GM18873 (cell line): Measurements from ENCODE around the gene TECPR2.
A peak's percentile ranks its signal among the peaks of the same experiment; 100 is the strongest.
"Not testable (repeated sequence)": the region's sequence is repeated elsewhere in the genome, so short reads cannot be mapped to it uniquely, and the experiment has no call there.

Experiments used
- ATAC-seq: cut with Tn5 transposase; IDR thresholded peaks from one replicate; pipeline ENCODE4 v1.9.1; 2021; ENCODE audit warnings: mild to moderate bottlenecking, moderate library complexity, moderate number of reproducible peaks; ENCODE audit not compliant: unreplicated experiment, low FRiP score

TECPR2 gene

GRCh38 chr14:102333795-102334705 is 28.7 kb upstream of the TECPR2 start:
- ATAC-seq: no peak

DNA sequence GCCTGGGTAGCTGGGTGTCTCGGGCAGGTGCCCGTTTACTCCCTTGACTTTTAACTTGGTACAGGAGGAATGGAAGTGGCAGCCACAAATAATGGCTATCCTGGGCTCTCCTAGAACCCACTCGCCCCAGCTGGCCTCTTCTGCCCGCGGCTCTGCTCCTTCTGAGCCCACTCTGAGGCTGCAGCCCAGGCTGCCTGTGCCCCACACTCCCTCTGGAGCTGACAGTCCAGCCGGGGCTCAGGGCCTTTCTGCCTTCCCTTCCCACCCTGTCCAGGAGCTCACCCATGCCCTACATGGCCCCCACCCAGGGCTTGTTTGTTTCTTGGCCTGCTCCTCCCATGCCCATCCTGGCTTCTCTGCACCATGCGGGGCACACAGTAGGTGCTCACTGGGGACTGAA is 27.6 kb upstream of the TECPR2 start:
- ATAC-seq: no peak

DNA sequence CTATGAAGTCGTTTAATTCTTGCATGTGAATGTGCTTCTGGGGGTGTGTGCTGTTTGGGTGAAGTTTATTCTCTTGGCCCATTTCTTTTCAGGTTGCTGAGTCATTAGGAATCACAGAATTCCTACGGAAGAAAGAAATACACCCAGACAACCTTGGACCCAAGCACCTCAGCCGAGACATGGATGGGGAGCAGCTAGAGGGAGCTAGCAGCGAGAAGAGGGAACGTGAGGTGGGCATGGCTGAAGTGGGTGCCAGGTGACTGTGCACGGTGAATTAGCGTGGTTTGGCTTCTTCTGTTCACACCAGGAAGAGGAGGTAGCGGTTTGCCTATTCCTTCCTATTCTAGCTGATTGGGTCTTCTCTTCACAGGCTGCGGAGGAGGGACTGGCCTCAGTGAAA is 24.0 kb upstream of the TECPR2 start:
- no peak for ATAC-seq

DNA sequence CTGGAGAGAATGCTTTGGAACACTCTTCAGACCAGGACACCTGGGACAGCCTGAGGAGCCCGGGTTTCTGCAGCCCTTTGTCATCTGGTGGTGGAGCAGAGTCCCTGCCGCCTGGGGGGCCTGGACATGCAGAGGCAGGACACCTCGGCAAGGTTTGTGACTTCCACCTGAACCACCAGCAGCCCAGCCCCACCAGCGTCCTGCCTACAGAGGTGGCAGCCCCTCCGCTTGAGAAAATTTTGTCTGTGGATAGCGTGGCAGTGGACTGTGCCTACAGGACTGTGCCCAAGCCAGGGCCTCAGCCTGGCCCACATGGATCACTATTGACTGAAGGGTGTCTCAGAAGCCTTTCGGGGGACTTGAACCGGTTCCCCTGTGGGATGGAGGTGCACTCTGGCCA is 21.2 kb upstream of the TECPR2 start:
- ATAC-seq: no peak

- ATAC-seq: no peak
Observed at GRCh38 chr14:102342238-102342637, 20.5 kb upstream of the TECPR2 start.

DNA sequence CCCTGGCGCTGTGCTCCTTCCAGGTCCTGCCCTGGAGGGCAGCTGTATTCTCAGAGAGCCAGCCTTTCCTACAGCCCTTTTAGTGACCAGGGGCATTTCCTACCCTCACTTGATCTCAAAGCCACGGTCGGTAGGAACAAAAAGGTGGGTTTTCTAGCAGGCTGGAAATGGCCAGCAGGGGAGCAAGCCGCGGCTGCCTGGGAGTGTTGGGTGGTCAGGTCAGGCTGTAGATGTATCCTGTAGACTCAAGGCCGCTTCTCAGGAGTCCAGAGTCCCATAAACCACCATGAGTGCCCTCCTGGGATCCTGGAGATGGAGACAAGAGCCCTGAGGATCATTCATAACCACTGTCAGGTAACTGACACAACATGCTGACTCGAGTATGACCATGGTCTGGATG is 18.7 kb upstream of the TECPR2 start:
- ATAC-seq: no peak

GRCh38 chr14:102344485-102344884 is 18.3 kb upstream of the TECPR2 start:
- no peak for ATAC-seq

- ATAC-seq: no peak
Observed at GRCh38 chr14:102345232-102345631, 17.5 kb upstream of the TECPR2 start.

GRCh38 chr14:102346645-102347044 is 16.1 kb upstream of the TECPR2 start:
- ATAC-seq: no peak

DNA sequence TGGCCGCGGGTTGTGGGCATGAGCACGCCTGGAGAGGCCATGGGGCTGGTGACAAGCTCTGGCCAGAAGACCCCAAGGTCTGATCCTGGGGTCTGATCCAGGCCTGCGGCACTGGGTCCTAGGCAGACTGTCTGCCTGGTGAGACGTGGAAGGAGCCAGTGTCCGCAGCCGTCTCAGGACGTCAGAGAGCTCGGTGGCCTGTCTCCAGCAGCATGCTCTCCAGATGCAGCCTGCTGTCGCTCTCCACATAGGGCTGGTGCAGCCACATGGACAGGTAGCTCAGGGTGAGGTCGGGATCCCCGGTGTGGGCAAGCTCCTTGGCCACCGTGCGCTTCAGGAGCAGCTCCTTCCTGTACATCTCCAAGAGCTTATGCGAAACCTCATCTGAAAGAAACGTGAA is 14.4 kb upstream of the TECPR2 start:
- no peak for ATAC-seq

GRCh38 chr14:102351023-102351422 is 11.7 kb upstream of the TECPR2 start:
- no peak for ATAC-seq

- ATAC-seq: not testable (repeated sequence)
Observed at GRCh38 chr14:102351593-102351992, 11.1 kb upstream of the TECPR2 start.

GRCh38 chr14:102352213-102352612 is 10.5 kb upstream of the TECPR2 start:
- ATAC-seq: no peak

DNA sequence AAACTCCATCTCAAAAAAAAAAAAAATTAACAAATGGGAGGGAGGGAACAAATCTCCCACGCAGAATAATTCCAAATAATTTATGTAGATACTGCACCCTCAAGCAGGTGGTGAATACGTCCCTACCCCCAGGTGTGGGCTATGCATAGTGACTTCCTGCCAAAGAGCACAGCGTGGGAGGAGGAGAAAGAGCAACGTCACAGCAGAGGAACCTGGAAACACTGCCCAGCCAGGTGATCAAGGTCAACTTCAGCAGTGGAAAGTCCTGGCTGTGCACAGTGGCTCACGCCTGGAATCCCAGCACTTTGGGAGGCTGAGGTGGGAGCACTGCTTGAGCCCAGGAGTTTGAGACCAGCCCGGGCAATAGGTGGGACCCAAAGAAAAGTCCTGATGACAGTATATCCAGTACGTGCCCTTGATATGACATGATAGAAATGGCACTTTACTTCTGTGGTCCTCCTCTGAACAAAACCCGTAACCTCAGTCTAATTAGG is 9.6 kb upstream of the TECPR2 start:
- ATAC-seq: no peak

- ATAC-seq: no peak
Observed at GRCh38 chr14:102356280-102356679, 6.5 kb upstream of the TECPR2 start.

DNA sequence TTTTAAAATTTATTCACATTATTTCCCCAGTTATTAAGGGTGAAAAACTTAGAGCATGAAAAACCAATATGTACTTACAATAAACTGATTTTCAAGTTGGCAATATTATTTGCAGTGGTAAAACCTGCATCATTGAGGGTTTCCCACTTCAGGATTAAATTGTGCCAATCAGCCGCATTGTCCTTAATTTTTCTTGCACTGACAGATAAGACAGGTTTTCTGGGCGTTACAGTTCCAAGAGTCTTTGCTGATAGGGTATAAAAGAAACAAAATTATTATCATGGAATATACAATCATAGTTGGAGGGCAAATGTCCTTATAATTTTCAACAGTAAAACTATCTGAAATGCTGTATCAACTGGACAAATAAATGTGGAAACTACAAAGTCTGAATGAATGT is 3.4 kb upstream of the TECPR2 start:
- no peak for ATAC-seq

DNA sequence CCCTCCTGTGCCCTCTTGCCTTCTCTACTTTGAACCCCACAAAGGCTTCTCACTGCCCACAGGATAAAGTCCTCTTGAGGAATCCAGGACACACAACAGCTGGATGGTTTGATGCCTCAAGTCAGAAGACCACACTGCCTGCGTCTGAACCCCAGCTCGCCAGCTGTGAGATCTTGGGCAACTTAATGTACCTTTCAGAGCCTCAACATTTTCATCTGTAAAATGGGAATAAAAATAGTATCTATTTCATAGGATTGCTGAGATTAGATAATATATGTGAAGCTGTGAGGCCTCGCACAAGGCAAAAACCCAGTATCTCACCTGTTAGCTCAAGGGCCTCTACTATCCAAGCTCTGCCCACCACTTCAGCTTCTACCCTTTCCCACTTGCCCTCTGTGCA is 2.4 kb upstream of the TECPR2 start:
- no peak for ATAC-seq

GRCh38 chr14:102362084-102362483 is 657 bp upstream of the TECPR2 start:
- peak; percentile 30 for ATAC-seq

GRCh38 chr14:102363182-102363943 is 622 bp downstream of the TECPR2 start:
- peak; percentile 17 for ATAC-seq

DNA sequence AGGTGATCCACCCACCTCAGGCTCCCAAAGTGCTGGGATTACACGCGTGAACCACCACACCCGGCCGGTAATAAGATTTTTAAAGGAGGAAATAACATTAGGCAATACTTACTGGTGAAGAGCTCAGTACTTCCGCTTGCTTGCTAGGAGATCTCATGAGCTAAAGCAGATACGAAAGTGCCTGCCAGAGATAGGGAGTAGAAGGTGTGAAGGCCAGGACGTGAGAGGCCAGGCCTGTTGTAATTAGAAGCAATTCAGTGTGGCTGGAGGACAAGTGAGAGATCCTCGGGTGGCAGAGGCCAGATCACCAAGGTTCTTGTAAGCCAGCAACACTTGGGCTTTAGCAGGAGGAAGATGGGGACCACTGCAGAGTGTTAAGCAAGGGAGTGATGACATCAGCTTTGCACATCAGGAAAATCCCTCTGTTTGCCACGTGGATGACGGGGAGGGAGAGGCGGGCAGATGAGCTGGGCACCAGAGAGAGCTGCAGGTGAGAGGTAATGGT is 7.6 kb downstream of the TECPR2 start:
- ATAC-seq: no peak

- ATAC-seq: no peak
Observed at GRCh38 chr14:102371361-102371760, 8.6 kb downstream of the TECPR2 start.
